Loucy (cell line): ENCODE results near the gene NAV2.

Source experiments
- EZH2phosphoT487 ChIP-seq: fragments of 200-600 bp; IDR thresholded peaks from 2 replicates; pipeline ENCODE4 v1.6.1; 2018; ENCODE audit warnings: antibody characterized with exemption, mild to moderate bottlenecking, moderate library complexity, borderline replicate concordance
- TF ChIP-seq, protein P1 (sequence below): fragments of 200-600 bp; sonication (generic); conservative IDR thresholded peaks from 2 replicates; pipeline ENCODE4 v1.5.1; 2014; ENCODE audit warnings: mild to moderate bottlenecking, antibody characterized with exemption, low read length

GRCh38 chr11:20085918-20086317 lies 373.3 kb downstream of the NAV2 start:
- TF ChIP-seq, protein P1, sequence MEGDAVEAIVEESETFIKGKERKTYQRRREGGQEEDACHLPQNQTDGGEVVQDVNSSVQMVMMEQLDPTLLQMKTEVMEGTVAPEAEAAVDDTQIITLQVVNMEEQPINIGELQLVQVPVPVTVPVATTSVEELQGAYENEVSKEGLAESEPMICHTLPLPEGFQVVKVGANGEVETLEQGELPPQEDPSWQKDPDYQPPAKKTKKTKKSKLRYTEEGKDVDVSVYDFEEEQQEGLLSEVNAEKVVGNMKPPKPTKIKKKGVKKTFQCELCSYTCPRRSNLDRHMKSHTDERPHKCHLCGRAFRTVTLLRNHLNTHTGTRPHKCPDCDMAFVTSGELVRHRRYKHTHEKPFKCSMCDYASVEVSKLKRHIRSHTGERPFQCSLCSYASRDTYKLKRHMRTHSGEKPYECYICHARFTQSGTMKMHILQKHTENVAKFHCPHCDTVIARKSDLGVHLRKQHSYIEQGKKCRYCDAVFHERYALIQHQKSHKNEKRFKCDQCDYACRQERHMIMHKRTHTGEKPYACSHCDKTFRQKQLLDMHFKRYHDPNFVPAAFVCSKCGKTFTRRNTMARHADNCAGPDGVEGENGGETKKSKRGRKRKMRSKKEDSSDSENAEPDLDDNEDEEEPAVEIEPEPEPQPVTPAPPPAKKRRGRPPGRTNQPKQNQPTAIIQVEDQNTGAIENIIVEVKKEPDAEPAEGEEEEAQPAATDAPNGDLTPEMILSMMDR, result no peak
- TF ChIP-seq EZH2phosphoT487, result no peak
